HG02798 (cell line): ENCODE data around the gene OXCT1.
"Not testable (repeated sequence)": the region's sequence is repeated elsewhere in the genome, so short reads cannot be mapped to it uniquely, and the experiment has no call there.

Experiments
- ATAC-seq: cut with Tn5 transposase; IDR thresholded peaks from one replicate; pipeline ENCODE4 v1.9.1; 2021; ENCODE audit warnings: mild to moderate bottlenecking; ENCODE audit not compliant: unreplicated experiment, poor library complexity

The OXCT1 gene

GRCh38 chr5:41834506-41834905, 35.7 kb downstream of the OXCT1 start:
- no peak for ATAC-seq

GRCh38 chr5:41832430-41832829, 37.8 kb downstream of the OXCT1 start:
- ATAC-seq = no peak

GRCh38 chr5:41831155-41831554, 39.1 kb downstream of the OXCT1 start:
- ATAC-seq = no peak

- no peak for ATAC-seq
Observed at GRCh38 chr5:41827792-41828191, 42.4 kb downstream of the OXCT1 start.

GRCh38 chr5:41822036-41822435, 48.2 kb downstream of the OXCT1 start:
- no peak for ATAC-seq

GRCh38 chr5:41821051-41821450, 49.2 kb downstream of the OXCT1 start:
- no peak for ATAC-seq

- no peak for ATAC-seq
Observed at GRCh38 chr5:41820150-41820549, 50.1 kb downstream of the OXCT1 start.

GRCh38 chr5:41817625-41818301, 52.5 kb downstream of the OXCT1 start:
- no peak for ATAC-seq

GRCh38 chr5:41815663-41816229, 54.5 kb downstream of the OXCT1 start:
- ATAC-seq = no peak

GRCh38 chr5:41815261-41815660, 55.0 kb downstream of the OXCT1 start:
- no peak for ATAC-seq

GRCh38 chr5:41814306-41814705, 55.9 kb downstream of the OXCT1 start:
- ATAC-seq = not testable (repeated sequence)

GRCh38 chr5:41812156-41812555, 58.1 kb downstream of the OXCT1 start:
- ATAC-seq = no peak

GRCh38 chr5:41809128-41809527, 61.1 kb downstream of the OXCT1 start:
- ATAC-seq = peak; percentile 67

GRCh38 chr5:41808294-41808693, 61.9 kb downstream of the OXCT1 start:
- no peak for ATAC-seq

GRCh38 chr5:41797662-41798061, 72.6 kb downstream of the OXCT1 start:
- no peak for ATAC-seq

- ATAC-seq = no peak
Observed at GRCh38 chr5:41796061-41796460, 74.2 kb downstream of the OXCT1 start.

GRCh38 chr5:41795125-41795524, 75.1 kb downstream of the OXCT1 start:
- ATAC-seq = no peak

GRCh38 chr5:41794471-41794870, 75.8 kb downstream of the OXCT1 start:
- no peak for ATAC-seq

GRCh38 chr5:41793141-41793770, 77.0 kb downstream of the OXCT1 start:
- no peak for ATAC-seq

- no peak for ATAC-seq
Observed at GRCh38 chr5:41790038-41790776, 80.0 kb downstream of the OXCT1 start.

- no peak for ATAC-seq
Observed at GRCh38 chr5:41789434-41789833, 80.8 kb downstream of the OXCT1 start.
